ENCODE results near the gene ADGRV1.

ADGRV1 gene

DNA sequence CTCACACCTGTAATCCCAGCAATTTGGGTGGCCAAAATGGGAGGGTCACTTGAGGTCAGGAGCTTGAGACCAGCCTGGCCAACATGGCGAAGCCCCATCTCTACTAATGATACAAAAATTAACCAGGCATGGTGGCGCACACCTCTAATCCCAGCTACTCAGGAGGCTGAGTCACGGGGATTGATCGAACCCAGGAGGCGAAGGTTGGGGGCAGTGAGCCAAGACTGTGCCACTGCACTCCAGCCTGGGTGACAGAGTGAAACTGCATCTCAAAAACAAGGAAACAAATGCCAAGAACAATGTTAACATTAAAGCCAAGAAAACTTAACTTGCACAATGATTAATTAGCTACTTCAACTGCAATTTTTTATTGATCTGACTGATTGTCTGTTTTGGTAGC, 621.9 kb downstream of the ADGRV1 start:
- TF ChIP-seq, protein P1, sequence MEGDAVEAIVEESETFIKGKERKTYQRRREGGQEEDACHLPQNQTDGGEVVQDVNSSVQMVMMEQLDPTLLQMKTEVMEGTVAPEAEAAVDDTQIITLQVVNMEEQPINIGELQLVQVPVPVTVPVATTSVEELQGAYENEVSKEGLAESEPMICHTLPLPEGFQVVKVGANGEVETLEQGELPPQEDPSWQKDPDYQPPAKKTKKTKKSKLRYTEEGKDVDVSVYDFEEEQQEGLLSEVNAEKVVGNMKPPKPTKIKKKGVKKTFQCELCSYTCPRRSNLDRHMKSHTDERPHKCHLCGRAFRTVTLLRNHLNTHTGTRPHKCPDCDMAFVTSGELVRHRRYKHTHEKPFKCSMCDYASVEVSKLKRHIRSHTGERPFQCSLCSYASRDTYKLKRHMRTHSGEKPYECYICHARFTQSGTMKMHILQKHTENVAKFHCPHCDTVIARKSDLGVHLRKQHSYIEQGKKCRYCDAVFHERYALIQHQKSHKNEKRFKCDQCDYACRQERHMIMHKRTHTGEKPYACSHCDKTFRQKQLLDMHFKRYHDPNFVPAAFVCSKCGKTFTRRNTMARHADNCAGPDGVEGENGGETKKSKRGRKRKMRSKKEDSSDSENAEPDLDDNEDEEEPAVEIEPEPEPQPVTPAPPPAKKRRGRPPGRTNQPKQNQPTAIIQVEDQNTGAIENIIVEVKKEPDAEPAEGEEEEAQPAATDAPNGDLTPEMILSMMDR (IDR thresholded peaks at IDR 0.05), result no peak

DNA sequence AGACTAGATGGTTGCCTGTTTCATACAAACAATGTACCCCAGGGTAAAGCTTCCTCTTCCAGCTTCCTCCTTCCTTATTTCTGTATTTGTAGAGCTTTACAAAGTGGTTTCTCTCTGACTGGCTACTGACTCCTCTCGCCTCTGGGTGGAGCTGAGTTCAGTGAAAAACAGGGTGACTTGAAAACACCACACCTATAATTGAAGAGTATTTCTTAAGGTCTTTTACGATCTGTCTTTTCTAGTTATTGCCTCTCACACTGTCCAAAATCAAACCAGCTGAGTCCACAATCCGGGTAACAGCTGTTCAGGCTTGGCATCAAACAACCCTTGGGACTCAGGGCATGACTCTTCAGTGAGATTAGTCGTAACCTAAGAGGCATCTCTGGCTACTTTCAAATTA, 624.2 kb downstream of the ADGRV1 start:
- TF ChIP-seq, protein P1 (IDR thresholded peaks at IDR 0.05), result no peak

DNA sequence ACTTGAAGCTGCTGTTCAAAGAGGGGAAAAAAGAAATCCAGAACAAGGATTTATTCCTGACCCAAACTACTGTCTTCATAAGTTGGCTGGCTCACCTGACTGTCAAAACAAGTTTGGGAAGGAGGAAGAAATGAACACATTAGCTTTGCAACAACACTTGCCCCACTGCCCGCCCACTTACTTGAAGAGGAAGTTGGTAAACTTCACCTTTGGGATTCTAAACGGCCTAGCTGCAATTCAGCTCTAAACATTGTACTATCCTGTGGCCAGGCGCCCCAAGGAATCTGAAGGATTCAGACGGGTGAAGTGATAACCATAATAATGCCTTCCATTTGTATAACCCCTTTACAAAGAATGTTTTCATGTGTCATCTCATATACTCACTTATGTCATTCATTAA, 625.1 kb downstream of the ADGRV1 start:
- TF ChIP-seq, protein P1 (IDR thresholded peaks at IDR 0.05), result no peak

DNA sequence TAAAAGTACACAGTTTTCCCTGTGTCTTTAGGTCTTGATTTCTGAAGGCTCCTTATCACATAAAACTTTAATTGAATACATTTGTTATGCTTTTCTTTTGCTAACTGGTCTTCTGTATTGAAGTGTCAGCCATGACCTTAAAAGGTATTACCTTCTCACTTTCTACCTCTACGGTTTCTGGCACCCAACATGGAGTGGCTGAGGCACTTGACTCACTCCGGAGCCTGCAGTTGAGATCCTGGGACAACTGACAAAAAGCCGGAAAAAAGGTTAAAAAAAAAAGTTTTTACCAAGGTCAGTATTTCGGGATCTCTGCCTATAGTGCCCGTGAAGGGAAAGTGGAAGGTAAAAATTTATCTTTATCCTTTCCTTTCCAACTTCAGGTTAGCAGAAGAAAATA, 627.5 kb downstream of the ADGRV1 start:
- TF ChIP-seq, protein P1 (IDR thresholded peaks at IDR 0.05), result no peak

DNA sequence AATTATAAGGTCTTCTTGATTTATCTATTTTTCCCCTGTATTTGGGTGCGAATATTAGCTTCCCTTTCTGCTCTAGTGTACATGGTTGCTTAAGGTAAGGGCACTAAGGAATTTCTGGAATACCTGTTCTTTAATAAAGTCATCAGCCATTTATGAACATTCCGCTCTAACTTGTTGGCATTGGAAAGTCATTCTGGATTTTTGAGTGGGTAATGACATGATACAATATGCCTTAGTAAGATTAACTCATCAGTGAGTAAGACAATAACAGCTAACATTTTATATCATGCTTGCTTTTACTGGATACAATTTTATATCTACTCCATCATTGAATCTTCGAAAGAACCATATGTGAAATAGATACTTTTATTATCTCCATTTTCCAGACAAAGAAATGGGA, 628.4 kb downstream of the ADGRV1 start:
- TF ChIP-seq, protein P1 (IDR thresholded peaks at IDR 0.05), result no peak

DNA sequence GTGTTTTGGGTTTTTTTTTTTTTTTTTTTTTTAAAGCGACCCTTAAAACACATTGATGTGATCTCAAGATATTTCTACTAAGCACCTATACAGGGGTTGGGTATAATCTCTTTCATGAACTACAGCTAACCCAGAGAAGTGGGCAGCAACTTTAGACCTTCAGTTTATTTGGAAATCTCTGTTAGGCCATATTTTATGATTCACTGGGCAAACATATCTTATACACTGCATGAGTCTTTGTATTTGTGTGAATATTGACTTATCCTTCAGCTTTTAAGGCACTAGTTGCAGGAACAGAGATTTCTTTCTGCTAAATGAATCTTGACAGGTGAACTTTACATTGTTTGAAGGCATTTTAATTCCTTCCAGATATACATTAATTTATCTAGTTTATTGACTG, 630.2 kb downstream of the ADGRV1 start:
- TF ChIP-seq, protein P1 (IDR thresholded peaks at IDR 0.05), result no peak

DNA sequence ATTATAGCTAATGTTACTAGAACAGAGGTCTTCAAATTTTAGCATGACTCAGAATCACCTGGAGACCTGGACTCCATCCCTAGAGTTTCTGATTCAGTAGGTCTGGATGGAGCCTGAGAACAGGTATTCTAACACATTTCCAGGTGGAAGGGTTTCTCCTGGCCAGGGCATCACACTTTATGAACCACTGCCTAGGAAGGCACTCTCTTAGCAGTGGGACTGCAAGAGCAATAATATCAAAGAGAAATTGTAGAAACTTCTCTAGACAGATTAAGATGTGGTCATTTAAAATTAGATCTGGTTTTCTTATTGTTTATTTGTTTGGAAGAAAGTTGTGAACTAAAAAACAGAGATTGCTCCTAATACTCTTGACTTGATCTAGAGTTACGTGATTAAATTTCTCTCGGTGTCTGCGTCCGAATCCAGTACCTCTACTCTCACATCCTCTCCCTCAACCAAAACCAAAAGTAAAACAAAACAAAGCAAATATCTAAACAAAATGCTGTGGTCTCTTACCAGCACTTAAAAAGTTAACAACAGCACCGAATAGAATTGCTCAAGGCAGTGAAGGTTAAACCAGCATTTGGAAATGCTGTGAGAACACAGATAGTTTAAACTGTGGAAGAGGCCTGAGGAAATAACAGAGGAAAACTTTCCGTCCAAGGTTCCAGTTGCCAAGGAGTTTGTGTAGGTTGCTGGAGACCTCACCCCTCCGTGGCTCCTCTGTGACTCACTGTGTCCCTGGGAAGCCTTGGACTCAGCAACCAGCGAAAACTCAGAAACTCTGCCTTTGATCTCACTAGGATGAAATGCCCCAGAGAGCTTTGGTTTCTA, 631.1 kb downstream of the ADGRV1 start:
- TF ChIP-seq, protein P1 (IDR thresholded peaks at IDR 0.05), result no peak

DNA sequence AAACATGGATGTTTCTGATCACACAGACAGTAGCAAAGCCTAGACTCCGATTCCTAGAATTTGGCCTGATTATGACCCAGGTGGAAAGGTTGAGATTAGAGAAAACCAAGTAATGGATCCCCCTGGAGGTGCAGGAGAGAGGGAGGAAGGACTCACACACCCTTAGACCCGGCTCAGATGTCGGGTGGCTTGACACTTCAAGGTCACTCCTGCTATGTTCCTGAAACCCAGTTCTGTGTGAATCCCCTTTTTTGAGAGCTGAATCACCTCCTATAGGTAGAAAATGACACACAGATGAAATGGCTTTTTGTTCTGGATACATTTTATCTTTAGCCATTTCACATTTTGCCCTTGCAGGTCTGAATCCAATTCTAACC, 631.7 kb downstream of the ADGRV1 start:
- TF ChIP-seq, protein P1 (IDR thresholded peaks at IDR 0.05), result no peak
